ENCODE measurements around the gene NPTX1.

Gene NPTX1

DNA sequence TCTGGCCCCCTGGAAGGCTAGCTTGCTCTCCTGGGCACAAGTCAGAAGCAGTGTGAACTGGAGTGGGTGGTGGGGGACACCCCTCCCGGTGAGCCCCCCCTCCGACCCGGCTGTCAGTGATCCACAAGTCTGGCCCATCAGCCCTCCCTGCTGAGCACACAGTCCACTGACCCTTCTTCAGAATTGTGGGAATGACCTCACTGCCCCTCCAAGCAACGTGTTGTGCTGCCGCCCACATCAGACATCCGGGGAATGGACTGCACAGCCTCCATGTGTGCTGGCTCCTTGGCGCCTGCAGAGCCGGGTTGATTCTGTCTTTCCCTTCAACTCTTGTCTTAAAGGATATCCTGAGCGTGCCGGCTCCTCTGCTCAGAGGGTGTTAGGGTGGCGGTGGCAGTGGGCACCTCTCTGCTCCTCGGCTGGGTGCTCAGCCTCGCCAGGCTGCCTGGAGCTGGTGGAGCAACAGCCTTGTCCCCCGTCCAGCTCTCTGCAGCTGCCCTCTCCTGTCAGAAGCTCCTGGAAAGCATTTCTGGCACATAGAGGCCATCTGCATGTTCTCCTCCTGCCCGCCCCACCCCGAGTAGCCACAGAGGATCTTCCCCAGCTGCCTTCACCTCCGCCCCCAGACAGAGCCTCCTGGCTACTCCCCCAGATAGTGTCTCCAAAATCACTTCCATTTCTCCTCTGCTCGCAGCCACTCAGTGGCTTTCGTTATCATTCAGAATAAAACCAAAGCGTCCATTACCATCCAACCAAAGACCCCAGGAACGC lies 19.8 kb downstream of the NPTX1 start:
- DNase-seq = no peak

DNA sequence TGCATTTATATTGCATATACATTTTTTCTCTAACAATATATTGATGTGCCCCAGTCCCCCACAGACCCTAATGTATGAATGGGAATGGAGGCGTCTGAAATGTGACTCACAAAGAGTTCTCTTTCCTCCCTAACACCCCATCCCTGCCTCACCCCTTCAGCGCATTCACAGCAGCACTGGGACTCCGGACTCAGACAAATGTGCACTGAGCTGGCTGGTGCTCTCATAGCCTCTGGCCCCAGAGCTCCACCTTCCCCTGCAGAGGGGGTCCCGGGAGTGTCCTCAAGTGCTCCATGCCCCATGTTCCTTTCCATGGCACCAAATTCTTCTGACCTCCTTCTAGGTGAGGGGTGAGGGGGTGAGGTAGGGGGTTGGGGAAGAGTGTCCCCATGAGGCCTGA lies 20.6 kb downstream of the NPTX1 start:
- no peak for DNase-seq

DNA sequence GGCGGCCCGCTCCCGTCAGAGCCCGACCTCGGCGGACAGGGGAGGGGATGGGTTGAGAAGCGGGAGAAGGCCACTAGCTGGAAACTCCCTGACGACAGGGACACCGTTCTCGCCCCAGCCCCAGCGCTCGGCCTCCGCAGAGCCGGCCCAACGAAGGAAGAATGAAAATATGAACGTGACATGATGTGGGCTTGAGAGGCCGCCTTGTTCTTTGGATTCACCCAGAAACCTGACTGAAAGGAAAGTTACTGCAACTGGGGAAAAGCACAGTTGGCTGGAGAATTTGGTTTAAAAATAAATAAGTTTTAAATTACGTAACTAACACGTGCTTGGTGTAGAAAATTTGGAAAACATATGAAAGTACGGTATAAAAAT lies 21.1 kb downstream of the NPTX1 start:
- no peak for DNase-seq

DNA sequence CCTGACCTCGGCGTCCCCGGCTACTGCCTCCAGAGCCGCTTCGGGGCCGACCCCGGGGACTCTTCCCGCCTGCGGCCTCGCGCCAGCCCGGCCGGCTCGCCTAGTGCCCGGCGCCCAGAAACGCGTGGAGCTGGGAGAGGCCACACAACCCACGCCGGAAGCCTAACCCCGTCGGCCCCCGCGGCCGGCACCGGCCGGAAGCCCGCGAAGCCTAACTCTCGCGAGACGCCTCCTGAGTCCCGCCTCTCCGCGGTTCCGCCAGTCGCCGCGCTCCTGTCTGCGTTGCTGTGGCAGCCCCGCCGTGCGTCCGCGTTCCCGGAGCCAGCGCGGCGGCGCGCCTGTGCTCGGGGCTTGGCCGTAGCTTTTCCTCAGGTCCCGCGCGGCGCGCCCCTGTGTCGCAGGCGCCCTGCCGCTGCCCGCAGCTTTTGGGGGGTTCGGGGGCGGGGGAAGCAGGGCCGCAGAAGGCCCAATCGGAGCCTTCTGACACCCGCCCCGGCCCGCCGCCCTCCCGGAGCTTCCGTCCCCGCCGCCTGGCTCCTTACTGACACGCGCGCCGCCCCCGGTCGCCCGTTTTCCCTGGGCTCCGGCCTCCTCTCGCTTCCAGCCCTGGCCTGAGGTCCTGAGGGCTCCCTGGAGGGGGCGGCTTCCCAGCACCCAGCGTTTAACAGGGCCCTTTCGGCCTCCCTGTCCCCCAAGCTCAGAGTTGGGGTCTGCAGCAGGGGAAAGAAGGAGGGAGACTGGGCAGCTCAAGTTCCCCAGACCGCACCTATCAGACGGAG lies 21.7 kb downstream of the NPTX1 start:
- peak; percentile 70 for DNase-seq

DNA sequence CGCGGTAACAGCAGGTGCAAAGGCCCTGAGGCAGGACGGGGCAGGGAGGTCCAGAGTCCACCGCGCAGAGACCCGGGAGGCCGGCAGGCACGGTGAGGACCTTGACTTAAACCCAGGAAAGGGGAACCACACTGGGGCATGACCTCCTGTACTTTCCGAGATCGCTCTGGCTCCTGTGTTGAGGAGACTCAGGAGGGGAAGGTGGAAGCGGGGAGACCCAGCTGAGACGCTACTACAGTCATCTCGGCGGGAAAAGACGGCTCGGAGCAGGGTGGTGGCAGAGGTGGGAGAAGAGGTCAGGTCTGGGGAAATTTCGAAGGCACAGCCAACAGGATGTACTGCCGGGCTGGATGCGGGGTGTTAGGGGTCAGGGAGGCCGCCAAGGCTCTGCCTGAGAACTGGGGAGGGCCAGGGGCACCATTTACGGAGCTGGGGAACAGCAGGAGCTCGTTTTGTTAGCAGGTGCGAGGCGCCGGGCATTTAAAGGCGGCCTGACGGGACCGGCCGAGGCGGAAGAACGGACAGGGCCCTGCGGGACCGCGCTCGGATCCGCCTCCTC lies 22.3 kb downstream of the NPTX1 start:
- DNase-seq = no peak

- DNase-seq = no peak
These were observed 23.0 kb downstream of the NPTX1 start for GRCh38 chr17:80453126-80453997.

- DNase-seq = no peak
These were observed 24.1 kb downstream of the NPTX1 start for GRCh38 chr17:80452173-80452915.

DNA sequence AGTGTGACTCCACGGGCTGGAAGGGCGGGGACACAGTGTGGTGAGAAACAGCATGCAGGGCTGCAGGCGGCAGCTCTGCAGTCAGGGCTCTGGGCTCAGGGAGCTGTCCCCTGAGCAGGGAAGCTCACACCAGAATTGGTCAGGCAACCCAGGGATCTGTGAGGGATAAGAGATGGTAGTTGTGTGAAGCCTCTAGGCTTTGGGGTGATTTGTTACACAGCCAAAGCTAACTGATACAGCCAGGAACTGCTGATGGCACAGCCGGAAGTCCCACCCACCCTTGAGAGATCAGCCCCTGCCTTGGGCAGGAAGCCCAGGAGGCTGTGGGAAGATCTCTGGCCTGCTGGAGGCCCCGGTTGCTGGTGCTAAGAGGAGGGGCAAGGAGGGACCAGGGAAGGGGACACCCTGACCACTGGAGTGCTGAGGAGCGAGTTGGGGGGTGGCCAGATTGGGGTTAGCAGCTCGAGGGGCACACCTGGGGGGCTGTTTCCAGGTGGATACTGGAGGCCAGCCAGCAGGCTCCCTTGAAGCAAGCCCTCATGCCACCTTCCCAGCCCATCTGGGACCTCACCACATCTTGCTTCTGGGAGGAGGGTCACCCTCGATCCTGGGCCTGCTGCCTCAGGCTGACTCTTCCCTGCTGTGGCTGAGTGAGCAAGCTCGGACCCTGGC lies 25.2 kb downstream of the NPTX1 start:
- DNase-seq = no peak

DNA sequence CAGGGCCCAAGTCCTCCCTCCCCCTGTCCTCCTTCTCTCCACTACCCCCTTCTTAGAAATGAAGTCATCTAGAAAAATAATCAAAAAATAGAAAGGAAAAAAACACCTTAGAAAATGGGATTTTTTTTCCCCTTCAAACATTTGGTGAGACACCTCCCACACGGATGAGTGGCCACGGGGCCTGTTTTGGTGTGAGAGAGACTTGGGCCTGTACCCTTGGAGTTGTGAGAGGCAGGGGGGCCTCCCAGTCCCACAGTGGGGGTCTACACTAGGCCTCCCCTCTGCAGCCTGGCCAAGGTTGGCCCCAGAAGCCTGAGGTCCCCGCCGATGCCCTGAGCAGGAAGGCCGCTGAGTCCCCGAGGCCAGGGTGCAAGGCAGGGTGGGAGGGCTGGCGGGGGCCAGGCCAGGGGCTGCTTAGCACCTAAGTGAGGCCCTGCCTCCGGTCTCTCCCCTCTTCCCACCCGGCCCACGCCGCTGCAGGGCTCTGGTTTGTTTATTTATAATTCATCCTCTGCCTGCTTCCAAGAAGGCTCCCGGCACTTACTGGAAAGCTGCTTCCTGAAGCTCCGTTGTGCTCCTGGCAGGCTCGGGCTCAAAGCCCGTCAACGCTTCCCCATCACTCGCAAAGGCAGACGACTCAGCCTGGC lies 26.4 kb downstream of the NPTX1 start:
- DNase-seq = no peak

DNA sequence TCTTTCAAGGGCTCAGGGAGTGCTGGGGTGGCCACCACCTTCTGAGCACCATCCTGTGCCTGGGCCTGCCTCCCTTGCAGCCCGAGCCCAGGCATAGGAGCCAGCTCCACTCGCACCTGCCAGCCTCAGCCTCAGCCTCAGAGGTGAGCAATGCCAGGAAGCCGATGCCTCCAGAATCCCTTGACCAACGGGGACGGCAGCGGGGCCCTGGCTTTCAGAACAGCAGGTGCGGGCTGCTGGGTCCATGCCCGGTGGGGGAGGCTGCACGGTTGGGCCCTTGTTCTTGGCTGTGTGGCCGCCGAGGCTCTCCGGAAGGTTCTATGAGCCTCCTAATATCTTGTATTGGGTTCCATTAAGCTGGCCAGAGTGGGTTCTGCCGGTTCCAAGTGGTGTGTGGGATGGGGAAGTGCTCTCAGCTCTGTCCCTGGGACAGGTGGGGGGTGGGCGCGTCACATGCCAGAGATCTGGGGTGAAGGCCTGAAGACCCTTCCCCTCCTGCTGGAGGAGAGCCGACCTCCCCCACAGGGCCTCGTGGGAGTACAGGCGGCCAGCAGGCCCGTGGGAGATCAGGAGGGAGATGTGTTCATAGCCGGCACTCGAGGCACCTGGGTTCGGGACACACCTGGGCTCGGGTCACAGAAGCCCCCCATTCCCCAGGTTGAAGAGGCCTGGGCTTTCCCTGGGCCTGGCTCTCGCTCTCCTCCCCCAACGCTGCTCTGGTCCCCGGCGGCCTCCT lies 27.0 kb downstream of the NPTX1 start:
- DNase-seq = no peak

- DNase-seq = no peak
These were observed 28.6 kb downstream of the NPTX1 start for GRCh38 chr17:80447790-80448189.

DNA sequence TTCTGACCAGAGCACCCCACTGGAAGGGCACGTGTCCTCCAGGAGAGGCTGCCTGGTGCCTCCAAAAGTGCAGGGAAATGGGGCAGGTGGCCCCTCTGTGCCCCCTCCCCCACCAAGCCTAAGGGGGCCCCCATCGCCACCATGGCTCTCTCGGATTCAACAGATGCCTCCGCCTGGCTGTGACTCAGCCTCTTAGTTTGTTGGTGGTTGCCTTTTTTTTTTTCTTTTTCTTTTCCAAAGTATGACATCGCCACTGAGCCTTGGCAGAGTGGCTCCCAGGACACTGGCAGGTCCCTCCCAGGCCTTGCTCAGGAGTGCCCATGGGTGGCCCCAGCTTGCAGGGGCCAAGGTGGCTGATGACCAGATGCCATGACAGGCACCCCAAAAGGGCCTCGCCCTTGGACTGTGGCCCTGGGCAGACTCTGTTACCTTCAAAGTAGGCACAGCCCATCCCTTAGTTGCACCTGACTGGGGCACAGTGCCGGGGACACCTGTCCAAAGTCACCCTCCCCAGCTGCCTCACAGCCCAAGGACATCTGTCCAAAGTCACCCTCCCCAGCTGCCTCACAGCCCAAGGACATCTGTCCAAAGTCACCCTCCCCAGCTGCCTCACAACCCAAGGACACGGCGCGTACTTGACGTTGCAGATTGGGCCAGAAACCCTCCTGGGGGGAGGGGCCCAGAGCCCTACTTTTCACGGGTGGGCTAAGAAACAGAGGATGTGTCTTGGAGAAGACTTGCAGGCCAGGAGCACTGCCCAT lies 29.6 kb downstream of the NPTX1 start:
- DNase-seq = no peak

GRCh38 chr17:80445726-80446110 lies 30.7 kb downstream of the NPTX1 start:
- no peak for DNase-seq

- DNase-seq = no peak
These were observed 31.2 kb downstream of the NPTX1 start for GRCh38 chr17:80445007-80445725.

DNA sequence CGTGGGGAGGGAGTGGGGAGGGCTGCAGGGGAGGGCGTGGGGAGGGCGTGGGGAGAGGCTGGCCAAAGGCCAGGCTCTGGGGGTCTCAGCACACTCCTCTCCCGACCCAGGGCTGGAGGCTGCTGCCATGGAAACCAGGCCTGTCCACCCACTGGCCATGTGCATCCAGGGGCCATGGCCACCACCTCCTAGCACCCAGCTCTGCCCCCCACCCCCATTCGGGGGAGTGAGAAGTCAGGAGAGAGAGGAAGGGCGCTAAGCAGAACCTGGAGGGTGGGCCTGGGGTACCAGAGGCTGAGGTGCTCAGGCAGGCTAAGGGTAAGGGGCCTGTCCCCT lies 31.8 kb downstream of the NPTX1 start:
- DNase-seq = no peak

GRCh38 chr17:80443916-80444643 lies 32.3 kb downstream of the NPTX1 start:
- no peak for DNase-seq

GRCh38 chr17:80443498-80443897 lies 32.9 kb downstream of the NPTX1 start:
- DNase-seq = no peak

GRCh38 chr17:80442764-80443163 lies 33.6 kb downstream of the NPTX1 start:
- DNase-seq = no peak

DNA sequence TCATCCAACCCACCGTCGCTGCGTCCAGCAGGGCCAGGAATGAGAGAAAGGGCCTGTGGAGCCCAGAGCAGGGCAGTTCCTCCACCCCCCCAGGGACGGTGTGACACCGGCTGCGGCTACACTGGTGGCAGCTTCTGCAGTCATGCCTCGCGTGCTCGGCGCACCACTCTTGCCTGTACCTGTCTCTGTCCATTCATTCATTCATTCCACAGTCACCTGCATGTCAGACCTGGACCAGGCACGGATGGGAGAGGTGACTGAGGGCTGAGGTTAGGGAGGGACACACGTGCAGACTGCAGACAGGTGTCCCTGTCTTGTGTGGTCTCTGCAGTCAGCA lies 34.1 kb downstream of the NPTX1 start:
- DNase-seq = no peak
